HEK293 (cell line): ENCODE measurements around the gene NUSAP1.

Source experiments
- HOXC10 ChIP-seq: sonication (generic); formaldehyde crosslinking; IDR thresholded peaks from 2 replicates; pipeline ENCODE4 v1.8.1; 2023; ENCODE audit warnings: mild to moderate bottlenecking, missing genetic modification reagents
- KLF9 ChIP-seq: fragments of 450-650 bp; formaldehyde crosslinking; IDR thresholded peaks from 2 replicates; pipeline ENCODE4 v1.5.1; 2016; ENCODE audit warnings: missing biosample characterization, missing genetic modification characterization, low read depth
- ZNF121 ChIP-seq: fragments of 450-650 bp; formaldehyde crosslinking; IDR thresholded peaks from 2 replicates; pipeline ENCODE4 v1.5.1; 2016; ENCODE audit warnings: missing biosample characterization, missing genetic modification characterization
- ZNF169 ChIP-seq: fragments of 450-650 bp; formaldehyde crosslinking; IDR thresholded peaks from 2 replicates; pipeline ENCODE4 v1.5.1; 2016; ENCODE audit warnings: missing biosample characterization, missing genetic modification characterization
- ZNF211 ChIP-seq: fragments of 450-650 bp; formaldehyde crosslinking; IDR thresholded peaks from 2 replicates; pipeline ENCODE4 v1.5.1; 2016; ENCODE audit warnings: low read depth, missing biosample characterization, missing genetic modification characterization
- ZNF221 ChIP-seq: fragments of 450-650 bp; formaldehyde crosslinking; IDR thresholded peaks from 2 replicates; pipeline ENCODE4 v1.5.1; 2017; ENCODE audit warnings: missing biosample characterization, missing genetic modification characterization, borderline replicate concordance
- ZNF311 ChIP-seq: fragments of 450-650 bp; formaldehyde crosslinking; IDR thresholded peaks from 2 replicates; pipeline ENCODE4 v1.5.1; 2017; ENCODE audit warnings: missing biosample characterization, missing genetic modification characterization, borderline replicate concordance
- ZNF335 ChIP-seq: fragments of 450-650 bp; formaldehyde crosslinking; conservative IDR thresholded peaks from 2 replicates; pipeline ENCODE4 v1.5.1; 2016; ENCODE audit warnings: missing biosample characterization, missing genetic modification characterization
- ZNF473 ChIP-seq: fragments of 450-650 bp; formaldehyde crosslinking; IDR thresholded peaks from 2 replicates; pipeline ENCODE4 v1.5.1; 2017; ENCODE audit warnings: missing biosample characterization, missing genetic modification characterization
- ZNF501 ChIP-seq: fragments of 450-650 bp; formaldehyde crosslinking; IDR thresholded peaks from 2 replicates; pipeline ENCODE4 v1.5.1; 2016; ENCODE audit warnings: missing biosample characterization, missing genetic modification characterization
- ZNF549 ChIP-seq: fragments of 450-650 bp; IDR thresholded peaks from 2 replicates; pipeline ENCODE4 v1.5.1; 2018; ENCODE audit warnings: missing biosample characterization, missing genetic modification characterization, mild to moderate bottlenecking, inconsistent platforms, moderate library complexity
- TF ChIP-seq, protein P1 (sequence below): sonication (generic); formaldehyde crosslinking; IDR thresholded peaks from 2 replicates; pipeline ENCODE4 v1.8.1; 2022; ENCODE audit warnings: mild to moderate bottlenecking, moderate library complexity, missing genetic modification reagents
- TF ChIP-seq, protein P2 (sequence below): fragments of 450-650 bp; formaldehyde crosslinking; IDR thresholded peaks from 2 replicates; pipeline ENCODE4 v1.5.1; 2016; ENCODE audit warnings: missing biosample characterization, missing genetic modification characterization
- TF ChIP-seq, protein P3 (sequence below): fragments of 450-650 bp; formaldehyde crosslinking; IDR thresholded peaks from 2 replicates; pipeline ENCODE4 v1.5.1; 2016; ENCODE audit warnings: missing biosample characterization, missing genetic modification characterization
- TF ChIP-seq, protein P4 (sequence below): fragments of 450-650 bp; formaldehyde crosslinking; IDR thresholded peaks from 2 replicates; pipeline ENCODE4 v1.5.1; 2017; ENCODE audit warnings: missing biosample characterization, missing genetic modification characterization
- TF ChIP-seq, protein P5 (sequence below): fragments of 450-650 bp; formaldehyde crosslinking; IDR thresholded peaks from 2 replicates; pipeline ENCODE4 v1.5.1; 2016; ENCODE audit warnings: missing biosample characterization, missing genetic modification characterization
- TF ChIP-seq, protein P6 (sequence below): fragments of 450-650 bp; formaldehyde crosslinking; conservative IDR thresholded peaks from 2 replicates; pipeline ENCODE4 v1.5.1; 2016; ENCODE audit warnings: low read depth, missing biosample characterization, missing genetic modification characterization
- TF ChIP-seq, protein P7 (sequence below): fragments of 450-650 bp; formaldehyde crosslinking; IDR thresholded peaks from 2 replicates; pipeline ENCODE4 v1.5.1; 2016; ENCODE audit warnings: missing biosample characterization, missing genetic modification characterization
- TF ChIP-seq, protein P8 (sequence below): fragments of 450-650 bp; formaldehyde crosslinking; IDR thresholded peaks from 2 replicates; pipeline ENCODE4 v1.5.1; 2016; ENCODE audit warnings: missing biosample characterization, missing genetic modification characterization

NUSAP1 gene

DNA sequence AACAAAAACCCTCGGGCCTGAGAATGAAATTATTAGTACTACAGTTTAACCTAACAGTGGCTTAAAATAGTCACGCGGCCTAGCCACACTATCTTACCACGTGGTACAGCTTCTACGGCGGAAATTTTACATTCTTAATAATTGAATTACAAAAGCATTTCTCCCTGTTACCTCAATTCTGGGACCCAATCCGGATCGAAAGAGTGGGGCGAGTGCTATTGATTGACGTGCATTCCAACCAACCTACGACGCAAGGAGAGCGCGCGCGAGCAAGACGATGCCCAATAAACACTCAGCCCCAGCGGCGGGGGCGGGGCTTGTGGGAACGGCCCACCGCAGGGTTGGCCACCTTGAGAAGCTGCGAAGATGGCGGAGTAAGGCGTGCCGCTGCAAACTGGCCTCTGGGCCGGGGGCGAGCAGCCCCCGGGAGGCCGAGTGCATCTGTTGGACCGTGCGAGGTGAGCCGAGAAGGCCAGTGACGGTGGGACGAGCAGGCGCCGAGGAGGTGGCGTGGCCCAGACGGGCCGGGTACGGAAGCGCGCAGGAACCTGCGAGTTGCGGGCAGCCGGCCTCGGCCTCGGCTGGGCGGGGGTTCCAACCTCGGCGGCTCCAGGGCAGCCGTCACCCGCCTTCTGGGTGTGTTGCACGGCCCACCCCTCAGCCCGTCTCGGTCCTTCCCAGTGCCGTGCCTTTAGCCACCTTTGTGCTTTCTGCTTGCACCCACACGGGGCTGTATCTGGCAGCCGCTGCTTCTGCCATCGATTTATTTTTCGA is 48.8 kb upstream of the NUSAP1 start (continued):
- TF ChIP-seq ZNF221: no peak
- TF ChIP-seq ZNF549 (tag by site-specific recombination): no peak
- TF ChIP-seq, protein P1, sequence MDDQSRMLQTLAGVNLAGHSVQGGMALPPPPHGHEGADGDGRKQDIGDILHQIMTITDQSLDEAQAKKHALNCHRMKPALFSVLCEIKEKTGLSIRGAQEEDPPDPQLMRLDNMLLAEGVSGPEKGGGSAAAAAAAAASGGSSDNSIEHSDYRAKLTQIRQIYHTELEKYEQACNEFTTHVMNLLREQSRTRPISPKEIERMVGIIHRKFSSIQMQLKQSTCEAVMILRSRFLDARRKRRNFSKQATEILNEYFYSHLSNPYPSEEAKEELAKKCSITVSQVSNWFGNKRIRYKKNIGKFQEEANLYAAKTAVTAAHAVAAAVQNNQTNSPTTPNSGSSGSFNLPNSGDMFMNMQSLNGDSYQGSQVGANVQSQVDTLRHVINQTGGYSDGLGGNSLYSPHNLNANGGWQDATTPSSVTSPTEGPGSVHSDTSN (CRISPR knock-in tag): peak; percentile 92
- TF ChIP-seq ZNF501 (tag by site-specific recombination): peak; percentile 80
- TF ChIP-seq ZNF211 (tag by site-specific recombination): no peak
- TF ChIP-seq ZNF169 (tag by site-specific recombination): no peak
- no peak for TF ChIP-seq ZNF311 (tag by site-specific recombination)
- TF ChIP-seq, protein P2, sequence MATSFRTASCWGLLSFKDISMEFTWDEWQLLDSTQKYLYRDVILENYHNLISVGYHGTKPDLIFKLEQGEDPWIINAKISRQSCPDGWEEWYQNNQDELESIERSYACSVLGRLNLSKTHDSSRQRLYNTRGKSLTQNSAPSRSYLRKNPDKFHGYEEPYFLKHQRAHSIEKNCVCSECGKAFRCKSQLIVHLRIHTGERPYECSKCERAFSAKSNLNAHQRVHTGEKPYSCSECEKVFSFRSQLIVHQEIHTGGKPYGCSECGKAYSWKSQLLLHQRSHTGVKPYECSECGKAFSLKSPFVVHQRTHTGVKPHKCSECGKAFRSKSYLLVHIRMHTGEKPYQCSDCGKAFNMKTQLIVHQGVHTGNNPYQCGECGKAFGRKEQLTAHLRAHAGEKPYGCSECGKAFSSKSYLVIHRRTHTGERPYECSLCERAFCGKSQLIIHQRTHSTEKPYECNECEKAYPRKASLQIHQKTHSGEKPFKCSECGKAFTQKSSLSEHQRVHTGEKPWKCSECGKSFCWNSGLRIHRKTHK (tag by site-specific recombination): no peak
- TF ChIP-seq HOXC10 (CRISPR knock-in tag): no peak
- TF ChIP-seq ZNF121: peak; percentile 37; the same call in 1 of the 2 replicates
- TF ChIP-seq ZNF335 (tag by site-specific recombination): peak; percentile 50; the same call in 1 of the 2 replicates
- TF ChIP-seq, protein P3, sequence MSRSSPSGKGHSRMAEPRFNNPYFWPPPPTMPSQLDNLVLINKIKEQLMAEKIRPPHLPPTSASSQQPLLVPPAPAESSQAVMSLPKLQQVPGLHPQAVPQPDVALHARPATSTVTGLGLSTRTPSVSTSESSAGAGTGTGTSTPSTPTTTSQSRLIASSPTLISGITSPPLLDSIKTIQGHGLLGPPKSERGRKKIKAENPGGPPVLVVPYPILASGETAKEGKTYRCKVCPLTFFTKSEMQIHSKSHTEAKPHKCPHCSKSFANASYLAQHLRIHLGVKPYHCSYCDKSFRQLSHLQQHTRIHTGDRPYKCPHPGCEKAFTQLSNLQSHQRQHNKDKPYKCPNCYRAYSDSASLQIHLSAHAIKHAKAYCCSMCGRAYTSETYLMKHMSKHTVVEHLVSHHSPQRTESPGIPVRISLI (tag by site-specific recombination): no peak
- TF ChIP-seq, protein P4, sequence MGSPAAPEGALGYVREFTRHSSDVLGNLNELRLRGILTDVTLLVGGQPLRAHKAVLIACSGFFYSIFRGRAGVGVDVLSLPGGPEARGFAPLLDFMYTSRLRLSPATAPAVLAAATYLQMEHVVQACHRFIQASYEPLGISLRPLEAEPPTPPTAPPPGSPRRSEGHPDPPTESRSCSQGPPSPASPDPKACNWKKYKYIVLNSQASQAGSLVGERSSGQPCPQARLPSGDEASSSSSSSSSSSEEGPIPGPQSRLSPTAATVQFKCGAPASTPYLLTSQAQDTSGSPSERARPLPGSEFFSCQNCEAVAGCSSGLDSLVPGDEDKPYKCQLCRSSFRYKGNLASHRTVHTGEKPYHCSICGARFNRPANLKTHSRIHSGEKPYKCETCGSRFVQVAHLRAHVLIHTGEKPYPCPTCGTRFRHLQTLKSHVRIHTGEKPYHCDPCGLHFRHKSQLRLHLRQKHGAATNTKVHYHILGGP (tag by site-specific recombination): no peak
- TF ChIP-seq, protein P5, sequence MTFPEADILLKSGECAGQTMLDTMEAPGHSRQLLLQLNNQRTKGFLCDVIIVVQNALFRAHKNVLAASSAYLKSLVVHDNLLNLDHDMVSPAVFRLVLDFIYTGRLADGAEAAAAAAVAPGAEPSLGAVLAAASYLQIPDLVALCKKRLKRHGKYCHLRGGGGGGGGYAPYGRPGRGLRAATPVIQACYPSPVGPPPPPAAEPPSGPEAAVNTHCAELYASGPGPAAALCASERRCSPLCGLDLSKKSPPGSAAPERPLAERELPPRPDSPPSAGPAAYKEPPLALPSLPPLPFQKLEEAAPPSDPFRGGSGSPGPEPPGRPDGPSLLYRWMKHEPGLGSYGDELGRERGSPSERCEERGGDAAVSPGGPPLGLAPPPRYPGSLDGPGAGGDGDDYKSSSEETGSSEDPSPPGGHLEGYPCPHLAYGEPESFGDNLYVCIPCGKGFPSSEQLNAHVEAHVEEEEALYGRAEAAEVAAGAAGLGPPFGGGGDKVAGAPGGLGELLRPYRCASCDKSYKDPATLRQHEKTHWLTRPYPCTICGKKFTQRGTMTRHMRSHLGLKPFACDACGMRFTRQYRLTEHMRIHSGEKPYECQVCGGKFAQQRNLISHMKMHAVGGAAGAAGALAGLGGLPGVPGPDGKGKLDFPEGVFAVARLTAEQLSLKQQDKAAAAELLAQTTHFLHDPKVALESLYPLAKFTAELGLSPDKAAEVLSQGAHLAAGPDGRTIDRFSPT (tag by site-specific recombination): no peak
- TF ChIP-seq, protein P6, sequence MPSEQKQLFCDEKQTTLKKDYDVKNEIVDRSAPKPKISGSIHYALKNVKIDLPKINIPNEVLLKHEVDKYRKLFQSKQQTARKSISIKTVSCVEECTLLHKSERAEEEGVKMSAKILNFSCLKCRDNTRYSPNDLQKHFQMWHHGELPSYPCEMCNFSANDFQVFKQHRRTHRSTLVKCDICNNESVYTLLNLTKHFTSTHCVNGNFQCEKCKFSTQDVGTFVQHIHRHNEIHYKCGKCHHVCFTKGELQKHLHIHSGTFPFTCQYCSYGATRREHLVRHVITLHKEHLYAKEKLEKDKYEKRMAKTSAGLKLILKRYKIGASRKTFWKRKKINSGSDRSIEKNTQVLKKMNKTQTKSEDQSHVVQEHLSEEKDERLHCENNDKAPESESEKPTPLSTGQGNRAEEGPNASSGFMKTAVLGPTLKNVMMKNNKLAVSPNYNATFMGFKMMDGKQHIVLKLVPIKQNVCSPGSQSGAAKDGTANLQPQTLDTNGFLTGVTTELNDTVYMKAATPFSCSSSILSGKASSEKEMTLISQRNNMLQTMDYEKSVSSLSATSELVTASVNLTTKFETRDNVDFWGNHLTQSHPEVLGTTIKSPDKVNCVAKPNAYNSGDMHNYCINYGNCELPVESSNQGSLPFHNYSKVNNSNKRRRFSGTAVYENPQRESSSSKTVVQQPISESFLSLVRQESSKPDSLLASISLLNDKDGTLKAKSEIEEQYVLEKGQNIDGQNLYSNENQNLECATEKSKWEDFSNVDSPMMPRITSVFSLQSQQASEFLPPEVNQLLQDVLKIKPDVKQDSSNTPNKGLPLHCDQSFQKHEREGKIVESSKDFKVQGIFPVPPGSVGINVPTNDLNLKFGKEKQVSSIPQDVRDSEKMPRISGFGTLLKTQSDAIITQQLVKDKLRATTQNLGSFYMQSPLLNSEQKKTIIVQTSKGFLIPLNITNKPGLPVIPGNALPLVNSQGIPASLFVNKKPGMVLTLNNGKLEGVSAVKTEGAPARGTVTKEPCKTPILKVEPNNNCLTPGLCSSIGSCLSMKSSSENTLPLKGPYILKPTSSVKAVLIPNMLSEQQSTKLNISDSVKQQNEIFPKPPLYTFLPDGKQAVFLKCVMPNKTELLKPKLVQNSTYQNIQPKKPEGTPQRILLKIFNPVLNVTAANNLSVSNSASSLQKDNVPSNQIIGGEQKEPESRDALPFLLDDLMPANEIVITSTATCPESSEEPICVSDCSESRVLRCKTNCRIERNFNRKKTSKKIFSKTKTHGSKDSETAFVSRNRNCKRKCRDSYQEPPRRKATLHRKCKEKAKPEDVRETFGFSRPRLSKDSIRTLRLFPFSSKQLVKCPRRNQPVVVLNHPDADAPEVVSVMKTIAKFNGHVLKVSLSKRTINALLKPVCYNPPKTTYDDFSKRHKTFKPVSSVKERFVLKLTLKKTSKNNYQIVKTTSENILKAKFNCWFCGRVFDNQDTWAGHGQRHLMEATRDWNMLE (tag by site-specific recombination): no peak
- TF ChIP-seq, protein P7, sequence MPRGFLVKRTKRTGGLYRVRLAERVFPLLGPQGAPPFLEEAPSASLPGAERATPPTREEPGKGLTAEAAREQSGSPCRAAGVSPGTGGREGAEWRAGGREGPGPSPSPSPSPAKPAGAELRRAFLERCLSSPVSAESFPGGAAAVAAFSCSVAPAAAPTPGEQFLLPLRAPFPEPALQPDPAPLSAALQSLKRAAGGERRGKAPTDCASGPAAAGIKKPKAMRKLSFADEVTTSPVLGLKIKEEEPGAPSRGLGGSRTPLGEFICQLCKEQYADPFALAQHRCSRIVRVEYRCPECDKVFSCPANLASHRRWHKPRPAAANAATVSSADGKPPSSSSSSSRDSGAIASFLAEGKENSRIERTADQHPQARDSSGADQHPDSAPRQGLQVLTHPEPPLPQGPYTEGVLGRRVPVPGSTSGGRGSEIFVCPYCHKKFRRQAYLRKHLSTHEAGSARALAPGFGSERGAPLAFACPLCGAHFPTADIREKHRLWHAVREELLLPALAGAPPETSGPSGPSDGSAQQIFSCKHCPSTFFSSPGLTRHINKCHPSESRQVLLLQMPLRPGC (tag by site-specific recombination): no peak
- TF ChIP-seq ZNF473 (tag by site-specific recombination): no peak
- TF ChIP-seq, protein P8, sequence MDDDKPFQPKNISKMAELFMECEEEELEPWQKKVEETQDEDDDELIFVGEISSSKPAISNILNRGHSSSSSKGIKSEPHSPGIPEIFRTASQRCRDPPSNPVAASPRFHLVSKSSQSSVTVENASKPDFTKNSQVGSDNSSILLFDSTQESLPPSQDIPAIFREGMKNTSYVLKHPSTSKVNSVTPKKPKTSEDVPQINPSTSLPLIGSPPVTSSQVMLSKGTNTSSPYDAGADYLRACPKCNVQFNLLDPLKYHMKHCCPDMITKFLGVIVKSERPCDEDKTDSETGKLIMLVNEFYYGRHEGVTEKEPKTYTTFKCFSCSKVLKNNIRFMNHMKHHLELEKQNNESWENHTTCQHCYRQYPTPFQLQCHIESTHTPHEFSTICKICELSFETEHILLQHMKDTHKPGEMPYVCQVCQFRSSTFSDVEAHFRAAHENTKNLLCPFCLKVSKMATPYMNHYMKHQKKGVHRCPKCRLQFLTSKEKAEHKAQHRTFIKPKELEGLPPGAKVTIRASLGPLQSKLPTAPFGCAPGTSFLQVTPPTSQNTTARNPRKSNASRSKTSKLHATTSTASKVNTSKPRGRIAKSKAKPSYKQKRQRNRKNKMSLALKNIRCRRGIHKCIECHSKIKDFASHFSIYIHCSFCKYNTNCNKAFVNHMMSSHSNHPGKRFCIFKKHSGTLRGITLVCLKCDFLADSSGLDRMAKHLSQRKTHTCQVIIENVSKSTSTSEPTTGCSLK: no peak
- TF ChIP-seq KLF9 (tag by site-specific recombination): peak; percentile 74
